ENCODE data around the gene MS4A2.
"Not testable (repeated sequence)": the region's sequence is repeated elsewhere in the genome, so short reads cannot be mapped to it uniquely, and the experiment has no call there.

DNA sequence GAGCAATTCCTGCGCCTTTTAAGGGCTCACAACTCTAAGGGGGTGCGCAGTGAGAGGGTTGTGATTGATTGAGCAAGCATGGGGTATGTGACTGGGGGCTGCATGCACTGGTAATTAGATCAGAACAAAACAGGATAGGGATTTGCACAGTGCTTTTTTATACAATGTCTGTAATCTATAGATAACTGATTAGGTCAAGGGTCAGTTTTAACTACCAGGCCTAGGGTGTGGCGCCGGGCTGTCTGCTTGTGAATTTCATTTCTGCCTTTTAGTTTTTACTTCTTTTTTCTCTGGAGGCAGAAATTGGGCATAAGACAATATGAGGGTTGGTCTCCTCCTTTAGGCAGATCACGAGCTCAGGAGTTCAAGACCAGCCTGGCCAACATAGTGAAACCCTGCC lies 20.2 kb downstream of the MS4A2 start:
- TF ChIP-seq POLR2A, CTCF (IDR thresholded peaks at IDR 0.05): not testable (repeated sequence)
